Neural progenitor cell (in vitro differentiated cells): Measurements from ENCODE around the gene HOXA11. TPM values are rescaled to one million over a fixed set of nuclear protein-coding genes. Genes with fewer than 3 reads are reported as not detected.

ENCODE experiments used
- DNase-seq: peaks from one replicate; pipeline ENCODE4 v3.0.0-alpha.2; 2016; ENCODE audit warnings: low spot score
- H2AFZ ChIP-seq: fragments of 200-600 bp; sonication (generic); replicated peaks from 2 replicates; pipeline ENCODE4 v1.6.1; 2016; ENCODE audit warnings: antibody characterized with exemption
- H3F3A ChIP-seq: fragments of 200-600 bp; sonication (generic); 2 replicates; pipeline ENCODE4 v1.6.1; 2016; ENCODE audit warnings: antibody characterized with exemption, low read depth
- H3K27ac ChIP-seq: fragments of 200-600 bp; sonication (generic); 2 replicates; pipeline ENCODE4 v1.5.1; 2016; ENCODE audit warnings: mild to moderate bottlenecking
- H3K27me3 ChIP-seq: fragments of 200-600 bp; sonication (generic); 2 replicates; pipeline ENCODE4 v1.6.1; 2016; ENCODE audit warnings: mild to moderate bottlenecking, moderate library complexity
- H3K36me3 ChIP-seq: fragments of 200-600 bp; sonication (generic); 2 replicates; pipeline ENCODE4 v1.5.1; 2016
- H3K4me1 ChIP-seq: fragments of 200-600 bp; sonication (generic); 2 replicates; pipeline ENCODE4 v1.6.1; 2016; ENCODE audit warnings: mixed run types
- H3K4me2 ChIP-seq: fragments of 200-600 bp; sonication (generic); 2 replicates; pipeline ENCODE4 v1.6.1; 2016
- H3K4me3 ChIP-seq: fragments of 200-600 bp; sonication (generic); 2 replicates; pipeline ENCODE4 v1.5.1; 2016
- H3K79me2 ChIP-seq: fragments of 200-600 bp; sonication (generic); 2 replicates; pipeline ENCODE4 v1.6.1; 2016; ENCODE audit warnings: low read depth
- H3K9ac ChIP-seq: fragments of 200-600 bp; sonication (generic); 2 replicates; pipeline ENCODE4 v1.6.1; 2016
- H3K9me3 ChIP-seq: fragments of 200-600 bp; sonication (generic); 2 replicates; pipeline ENCODE4 v1.5.1; 2016; ENCODE audit warnings: low read depth
- H4K20me1 ChIP-seq: fragments of 200-600 bp; sonication (generic); 2 replicates; pipeline ENCODE4 v1.6.1; 2016; ENCODE audit warnings: low read depth
- H3K27ac Mint-ChIP-seq: 3 replicates; pipeline ENCODE4 v1.8.0; 2021; ENCODE audit warnings: mixed read lengths
- H3K27me3 Mint-ChIP-seq: 2 replicates; pipeline ENCODE4 v1.8.0; 2022; ENCODE audit warnings: low read depth, mild to moderate bottlenecking, inconsistent platforms, moderate library complexity, mixed read lengths; ENCODE audit not compliant: insufficient read depth
- H3K36me3 Mint-ChIP-seq: 3 replicates; pipeline ENCODE4 v1.8.0; 2021; ENCODE audit warnings: mixed read lengths
- H3K4me1 Mint-ChIP-seq: 3 replicates; pipeline ENCODE4 v1.8.0; 2021; ENCODE audit warnings: mixed read lengths
- H3K4me3 Mint-ChIP-seq: 3 replicates; pipeline ENCODE4 v1.8.0; 2021; ENCODE audit warnings: mild to moderate bottlenecking, moderate library complexity, mixed read lengths
- H3K9me3 Mint-ChIP-seq: 3 replicates; pipeline ENCODE4 v1.8.0; 2020; ENCODE audit warnings: mixed read lengths
- EZH2 ChIP-seq: fragments of 200-600 bp; sonication (generic); IDR thresholded peaks from 2 replicates; pipeline ENCODE4 v1.6.1; 2017; ENCODE audit warnings: antibody characterized with exemption, mild to moderate bottlenecking, moderate library complexity
- EZH2phosphoT487 ChIP-seq: fragments of 200-600 bp; sonication (generic); IDR thresholded peaks from 2 replicates; pipeline ENCODE4 v1.6.1; 2017; ENCODE audit warnings: antibody characterized with exemption
- total RNA-seq: library from RNA; depleted of rRNA; stranded (reverse); fragments of >200 nt; gene quantifications from 2 replicates; pipeline ENCODE4 v1.2.3, GENCODE V29; 2015; ENCODE audit warnings: low replicate concordance
- TF ChIP-seq, protein P1 (sequence below): fragments of 200-600 bp; sonication (generic); IDR thresholded peaks from 2 replicates; pipeline ENCODE4 v1.5.1; 2017; ENCODE audit warnings: antibody characterized with exemption, mild to moderate bottlenecking

Gene HOXA11
- total RNA-seq, 1 donor from 2014 or later = not detected

DNA sequence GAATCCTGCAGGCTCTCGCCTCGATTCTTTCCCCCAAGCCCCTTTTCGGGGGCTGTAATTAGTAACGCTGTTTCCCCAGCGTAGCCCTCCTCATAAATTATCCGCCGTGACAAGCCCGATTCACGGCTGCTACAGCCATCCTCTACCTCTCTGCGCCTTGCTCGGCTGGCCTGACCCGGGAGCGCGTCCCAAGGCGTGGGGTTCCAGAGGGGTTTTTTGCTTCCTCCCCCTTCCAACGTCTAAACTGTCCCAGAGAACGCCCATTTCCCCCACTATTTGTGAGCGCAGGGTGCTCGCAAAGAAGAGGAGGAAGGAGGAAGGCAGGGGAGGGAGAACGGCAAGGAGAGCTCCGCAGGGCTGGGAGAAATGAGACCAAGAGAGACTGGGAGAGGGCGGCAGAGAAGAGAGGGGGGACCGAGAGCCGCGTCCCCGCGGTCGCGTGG, 42.4 kb downstream of the HOXA11 start:
- peak; percentile 99 for TF ChIP-seq EZH2phosphoT487
- TF ChIP-seq, protein P1, sequence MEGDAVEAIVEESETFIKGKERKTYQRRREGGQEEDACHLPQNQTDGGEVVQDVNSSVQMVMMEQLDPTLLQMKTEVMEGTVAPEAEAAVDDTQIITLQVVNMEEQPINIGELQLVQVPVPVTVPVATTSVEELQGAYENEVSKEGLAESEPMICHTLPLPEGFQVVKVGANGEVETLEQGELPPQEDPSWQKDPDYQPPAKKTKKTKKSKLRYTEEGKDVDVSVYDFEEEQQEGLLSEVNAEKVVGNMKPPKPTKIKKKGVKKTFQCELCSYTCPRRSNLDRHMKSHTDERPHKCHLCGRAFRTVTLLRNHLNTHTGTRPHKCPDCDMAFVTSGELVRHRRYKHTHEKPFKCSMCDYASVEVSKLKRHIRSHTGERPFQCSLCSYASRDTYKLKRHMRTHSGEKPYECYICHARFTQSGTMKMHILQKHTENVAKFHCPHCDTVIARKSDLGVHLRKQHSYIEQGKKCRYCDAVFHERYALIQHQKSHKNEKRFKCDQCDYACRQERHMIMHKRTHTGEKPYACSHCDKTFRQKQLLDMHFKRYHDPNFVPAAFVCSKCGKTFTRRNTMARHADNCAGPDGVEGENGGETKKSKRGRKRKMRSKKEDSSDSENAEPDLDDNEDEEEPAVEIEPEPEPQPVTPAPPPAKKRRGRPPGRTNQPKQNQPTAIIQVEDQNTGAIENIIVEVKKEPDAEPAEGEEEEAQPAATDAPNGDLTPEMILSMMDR = no peak
- peak; percentile 98 for TF ChIP-seq EZH2

DNA sequence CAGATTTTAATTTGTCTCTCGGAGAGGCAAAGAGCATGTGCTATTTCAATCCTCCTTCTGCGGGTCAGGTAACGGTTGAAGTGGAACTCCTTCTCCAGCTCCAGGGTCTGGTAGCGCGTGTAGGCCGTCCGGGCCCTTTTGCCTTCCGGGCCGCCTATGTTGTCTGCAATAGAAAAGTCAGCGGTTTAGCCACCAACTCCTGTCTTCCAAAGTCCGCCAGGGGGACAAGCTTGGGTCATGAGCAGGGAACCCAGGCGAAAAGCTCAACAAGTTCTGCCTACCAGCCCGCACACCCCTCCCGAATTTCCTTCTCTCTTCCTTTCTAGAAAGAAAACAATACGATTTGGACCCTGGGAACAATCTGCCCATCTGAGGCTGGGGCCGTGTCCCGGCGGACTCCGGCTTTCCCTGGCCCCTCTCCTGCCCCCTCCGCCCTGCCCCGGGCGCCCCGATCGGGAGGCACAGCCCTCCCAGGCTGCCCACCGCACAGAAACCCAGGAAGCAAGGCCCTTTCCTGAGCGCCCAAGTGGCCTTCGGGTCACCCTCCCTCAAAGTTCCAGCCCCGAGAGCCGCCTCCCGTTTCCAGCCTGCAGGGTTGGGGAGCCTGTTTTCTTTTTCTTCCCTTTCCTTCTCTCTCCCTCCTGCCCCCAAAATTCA, 43.0 kb downstream of the HOXA11 start:
- Mint-ChIP-seq H3K27ac (no peak overlapping the region), H3K9me3 (peaks cover 23% of the 10 kb centered on the region), H3K4me1 (peaks cover 8% of the 10 kb centered on the region), H3K4me3 (peak overlapping the region; percentile 72), H3K36me3 (no peaks in the 10 kb centered on the region), H3K27me3 (peaks cover 90% of the 10 kb centered on the region)
- Histone ChIP-seq H3K9ac (no peak overlapping the region), H3K9me3 (no peaks in the 10 kb centered on the region), H3F3A (no peaks in the 10 kb centered on the region), H3K79me2 (no peaks in the 10 kb centered on the region), H3K4me3 (no peak overlapping the region), H3K4me2 (no peak overlapping the region), H3K36me3 (no peaks in the 10 kb centered on the region), H3K4me1 (peaks cover 10% of the 10 kb centered on the region), H3K27me3 (peaks cover 100% of the 10 kb centered on the region), H3K27ac (no peak overlapping the region), H2AFZ (no peak overlapping the region), H4K20me1 (peaks cover 95% of the 10 kb centered on the region)
- no peak for TF ChIP-seq EZH2phosphoT487
- TF ChIP-seq, protein P1 = peak; percentile 33
- peak; percentile 73 for DNase-seq

More for the DNA sequence above, 42.4 kb downstream of the HOXA11 start:
- no peaks in the 10 kb centered on the region for H3K9me3 ChIP-seq
- Mint-ChIP-seq H3K4me3 (peak overlapping the region; percentile 72), H3K9me3 (peaks cover 25% of the 10 kb centered on the region), H3K27me3 (peaks cover 90% of the 10 kb centered on the region), H3K36me3 (no peaks in the 10 kb centered on the region), H3K27ac (no peak overlapping the region), H3K4me1 (peaks cover 8% of the 10 kb centered on the region)
- peak overlapping the region; percentile 41 for H3K4me3 ChIP-seq
- no peaks in the 10 kb centered on the region for H3K36me3 ChIP-seq
- no peak for DNase-seq
- H3K27ac ChIP-seq = no peak overlapping the region
- peaks cover 100% of the 10 kb centered on the region for H3K27me3 ChIP-seq
- H3F3A ChIP-seq = no peaks in the 10 kb centered on the region
- H3K4me1 ChIP-seq = peaks cover 10% of the 10 kb centered on the region
- no peak overlapping the region for H3K9ac ChIP-seq
- H3K79me2 ChIP-seq = no peaks in the 10 kb centered on the region
- H3K4me2 ChIP-seq = peak overlapping the region; percentile 81
- H4K20me1 ChIP-seq = peaks cover 95% of the 10 kb centered on the region
- peak overlapping the region; percentile 9 for H2AFZ ChIP-seq

DNA sequence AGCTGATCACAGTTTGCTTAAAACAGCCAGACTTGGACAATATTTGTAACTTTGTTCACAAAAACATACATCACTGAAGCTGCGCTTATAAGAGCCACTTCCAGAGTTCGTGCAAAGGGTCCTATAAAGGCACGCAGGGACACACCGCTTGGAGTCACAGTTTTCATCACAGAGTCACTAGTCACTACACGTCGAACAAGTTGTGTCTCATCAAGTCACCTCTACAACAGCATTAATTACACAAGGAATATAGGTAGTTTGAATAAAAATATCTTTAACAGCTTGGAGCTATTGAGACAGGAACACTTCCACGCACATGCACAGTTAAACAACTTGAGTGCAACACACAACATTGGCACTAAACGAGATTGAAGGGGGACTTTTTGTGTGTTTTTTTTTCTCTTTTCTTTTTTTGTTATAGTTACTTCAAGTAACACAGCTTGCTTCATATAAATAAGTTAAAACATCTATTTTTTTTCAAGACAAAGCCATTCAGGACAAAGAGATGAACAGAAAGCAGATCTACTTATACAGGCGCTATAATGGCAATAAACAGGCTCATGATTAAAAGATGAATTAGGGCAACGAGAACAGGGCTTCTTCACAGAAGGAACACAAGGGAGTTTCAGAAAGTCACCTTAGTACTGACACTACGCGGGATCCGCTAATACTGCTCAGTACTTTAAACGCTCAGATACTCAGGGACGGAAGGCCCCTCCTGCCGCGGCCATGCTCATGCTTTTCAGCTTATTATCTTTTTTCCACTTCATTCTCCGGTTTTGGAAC, 43.7 kb downstream of the HOXA11 start:
- no peaks in the 10 kb centered on the region for H3F3A ChIP-seq
- no peak for DNase-seq
- H3K9ac ChIP-seq = no peak overlapping the region
- Mint-ChIP-seq H3K4me3 (no peak overlapping the region), H3K9me3 (peaks cover 16% of the 10 kb centered on the region), H3K36me3 (no peaks in the 10 kb centered on the region), H3K27me3 (peaks cover 90% of the 10 kb centered on the region), H3K27ac (no peak overlapping the region), H3K4me1 (peaks cover 8% of the 10 kb centered on the region)
- no peak overlapping the region for H3K4me3 ChIP-seq
- no peaks in the 10 kb centered on the region for H3K9me3 ChIP-seq
- TF ChIP-seq, protein P1 = no peak
- TF ChIP-seq EZH2 = no peak
- no peak for TF ChIP-seq EZH2phosphoT487
- H3K4me2 ChIP-seq = no peak overlapping the region
- H3K4me1 ChIP-seq = peaks cover 10% of the 10 kb centered on the region
- no peak overlapping the region for H2AFZ ChIP-seq
- no peaks in the 10 kb centered on the region for H3K79me2 ChIP-seq
- H3K27ac ChIP-seq = no peak overlapping the region
- no peaks in the 10 kb centered on the region for H3K36me3 ChIP-seq
- H3K27me3 ChIP-seq = peaks cover 100% of the 10 kb centered on the region
- H4K20me1 ChIP-seq = peaks cover 95% of the 10 kb centered on the region
